ENCODE results near the gene B4GALT2. TPM values are rescaled to one million over a fixed set of nuclear protein-coding genes. Genes with fewer than 3 reads are reported as not detected.

The B4GALT2 gene
- total and polyA plus RNA-seq, 2 donors (not counting 3 experiments of a cell fraction or from before 2014, with no cell fraction given), result 80.0 to 103 TPM

GRCh38 chr1:43952731-43953346, 26.2 kb upstream of the B4GALT2 start:
- no peak overlapping the region for H2AFZ ChIP-seq (ENCODE audit: low read depth, low read length)
- H3K9me3 ChIP-seq (replicated peaks; ENCODE audit: control insufficient read depth, insufficient read depth, low read length), result no peaks in the 10 kb centered on the region
- H3K79me2 ChIP-seq (ENCODE audit: control insufficient read depth, insufficient read depth, low read length), result no peaks in the 10 kb centered on the region
- intact Hi-C loops (cut with micrococcal nuclease) (no loop called here), dilution Hi-C loops (cut with MboI; ENCODE audit: extremely low pct_ligation_motif_present, low sequenced_read_pairs) (no loop called here)
- ChIA-PET POLR2A (no interaction called here), CTCF (interaction anchor here (1.7 kb wide), 1 partner anchor 95 kb away, joined by 4 read pairs; no protein-coding TSS in a partner anchor)
- peaks cover 3 to 19% of the 10 kb centered on the region in 2 experiments for H3K36me3 ChIP-seq (ENCODE audit: control insufficient read depth in 2 of 2, extremely low read depth in 1 of 2, insufficient read depth in 2 of 2, low read length in 2 of 2)
- DNase-seq (ENCODE audit: low read depth, low spot score) (no peak), FAIRE-seq (no peak)
- H4K20me1 ChIP-seq (replicated peaks; ENCODE audit: control insufficient read depth, extremely low read depth, insufficient read depth, low read length), result no peaks in the 10 kb centered on the region
- BruUV-seq (replicated peaks), result no TSS peak
- no peak overlapping the region for H3K4me2 ChIP-seq (ENCODE audit: insufficient read depth, low read length)
- TF ChIP-seq POLR2AphosphoS5 (IDR thresholded peaks at IDR 0.05; ENCODE audit: insufficient read depth, low read depth, low read length) (no peak), EZH2 (IDR thresholded peaks at IDR 0.05; ENCODE audit: borderline replicate concordance, low read depth, low read length, severe bottlenecking) (no peak), CTCF (IDR thresholded peaks at IDR 0.05; ENCODE audit: extremely low read depth in 1 of 2, insufficient read depth in 1 of 2, low read depth in 1 of 2, low read length in 2 of 2) (no peak), POLR2A (IDR thresholded peaks at IDR 0.05; ENCODE audit: low read depth, low read length) (no peak), JUN (IDR thresholded peaks at IDR 0.05; ENCODE audit: borderline replicate concordance, insufficient read depth, insufficient read length, low read depth) (no peak), FOS (IDR thresholded peaks at IDR 0.05; ENCODE audit: borderline replicate concordance, insufficient read depth, low read length) (no peak), MAX (IDR thresholded peaks at IDR 0.05; ENCODE audit: insufficient read depth, insufficient read length) (no peak), MYC (IDR thresholded peaks at IDR 0.05; ENCODE audit: low read depth, low read length) (no peak), GATA2 (IDR thresholded peaks at IDR 0.05; ENCODE audit: insufficient read depth, insufficient read length, low read depth, low read length) (no peak)
- no peak overlapping the region for H3K27ac ChIP-seq (ENCODE audit: insufficient read depth, low read depth, low read length)
- H3K9ac ChIP-seq (replicated peaks; ENCODE audit: extremely low read depth, insufficient read depth, low read length), result no peak overlapping the region
- peaks cover 7% of the 10 kb centered on the region for H3K4me1 ChIP-seq (ENCODE audit: control insufficient read depth, extremely low read depth, insufficient read depth, low read length)
- no peak overlapping the region for H3K4me3 ChIP-seq (replicated peaks in 1 of 3; ENCODE audit: insufficient read depth in 1 of 3, low read depth in 1 of 3, low read length in 3 of 3)
- H3K9me1 ChIP-seq (replicated peaks; ENCODE audit: control insufficient read depth, extremely low read depth, insufficient read depth, low read length), result no peaks in the 10 kb centered on the region
- no peaks in the 10 kb centered on the region for H3K27me3 ChIP-seq (ENCODE audit: control insufficient read depth in 2 of 2, insufficient read depth in 2 of 2, low read length in 2 of 2)

Data from endothelial cell of umbilical vein (primary cell).